Glomerular visceral epithelial cell (primary cell): ENCODE data around the gene NIFK.

Experiments used
- DNase-seq: peaks from one replicate; pipeline ENCODE4 v3.0.0-alpha.2; 2016; ENCODE audit errors: extremely low spot score

Gene NIFK

GRCh38 chr2:121736462-121737336 is at the start of gene NIFK:
Gene NIFK, minus strand, starts transcription at chr2:121736875. Its CDS starts 25 bp downstream, at chr2:121736850.
- DNase-seq = peak; percentile 99

- no peak for DNase-seq
Observed at GRCh38 chr2:121783180-121783579, 46.5 kb upstream of the NIFK start.

- no peak for DNase-seq
Observed at GRCh38 chr2:121778741-121779487, 42.2 kb upstream of the NIFK start.

GRCh38 chr2:121777699-121778058 is 41.0 kb upstream of the NIFK start:
- DNase-seq = peak; percentile 53

- DNase-seq = no peak
Observed at GRCh38 chr2:121776885-121777698, 40.4 kb upstream of the NIFK start.

- no peak for DNase-seq
Observed at GRCh38 chr2:121776361-121776760, 39.7 kb upstream of the NIFK start.

GRCh38 chr2:121774235-121774634 is 37.6 kb upstream of the NIFK start:
- DNase-seq = no peak

GRCh38 chr2:121771976-121772742 is 35.5 kb upstream of the NIFK start:
- DNase-seq = peak; percentile 56

- no peak for DNase-seq
Observed at GRCh38 chr2:121768143-121768755, 31.6 kb upstream of the NIFK start.

- DNase-seq = no peak
Observed at GRCh38 chr2:121766624-121767023, 29.9 kb upstream of the NIFK start.

GRCh38 chr2:121764681-121765228 is 28.1 kb upstream of the NIFK start:
- DNase-seq = no peak

- DNase-seq = peak; percentile 99
Observed at GRCh38 chr2:121755237-121756111, 18.8 kb upstream of the NIFK start, which contains the start of gene TSN. Gene TSN, plus strand, starts transcription at chr2:121755651. Its CDS starts 129 bp downstream, at chr2:121755780.

GRCh38 chr2:121754851-121755236 is 18.2 kb upstream of the NIFK start:
- no peak for DNase-seq

GRCh38 chr2:121748202-121748601 is 11.5 kb upstream of the NIFK start:
- peak; percentile 39 for DNase-seq

- peak; percentile 75 for DNase-seq
Observed at GRCh38 chr2:121746071-121746578, 9.4 kb upstream of the NIFK start.

GRCh38 chr2:121741450-121741849 is 4.8 kb upstream of the NIFK start:
- DNase-seq = no peak

GRCh38 chr2:121740973-121741372 is 4.3 kb upstream of the NIFK start:
- no peak for DNase-seq

GRCh38 chr2:121736140-121736461 is 574 bp downstream of the NIFK start:
- no peak for DNase-seq

GRCh38 chr2:121735518-121736074 is 1.1 kb downstream of the NIFK start:
- no peak for DNase-seq
